HG03064 (cell line): ENCODE data around the gene ATP11A.
A peak's percentile ranks its signal among the peaks of the same experiment; 100 is the strongest.
"Not testable (repeated sequence)": the region's sequence is repeated elsewhere in the genome, so short reads cannot be mapped to it uniquely, and the experiment has no call there.

Source experiments
- ATAC-seq: cut with Tn5 transposase; IDR thresholded peaks from one replicate; pipeline ENCODE4 v1.9.1; 2021; ENCODE audit warnings: low read depth; ENCODE audit not compliant: unreplicated experiment

The ATP11A gene

DNA sequence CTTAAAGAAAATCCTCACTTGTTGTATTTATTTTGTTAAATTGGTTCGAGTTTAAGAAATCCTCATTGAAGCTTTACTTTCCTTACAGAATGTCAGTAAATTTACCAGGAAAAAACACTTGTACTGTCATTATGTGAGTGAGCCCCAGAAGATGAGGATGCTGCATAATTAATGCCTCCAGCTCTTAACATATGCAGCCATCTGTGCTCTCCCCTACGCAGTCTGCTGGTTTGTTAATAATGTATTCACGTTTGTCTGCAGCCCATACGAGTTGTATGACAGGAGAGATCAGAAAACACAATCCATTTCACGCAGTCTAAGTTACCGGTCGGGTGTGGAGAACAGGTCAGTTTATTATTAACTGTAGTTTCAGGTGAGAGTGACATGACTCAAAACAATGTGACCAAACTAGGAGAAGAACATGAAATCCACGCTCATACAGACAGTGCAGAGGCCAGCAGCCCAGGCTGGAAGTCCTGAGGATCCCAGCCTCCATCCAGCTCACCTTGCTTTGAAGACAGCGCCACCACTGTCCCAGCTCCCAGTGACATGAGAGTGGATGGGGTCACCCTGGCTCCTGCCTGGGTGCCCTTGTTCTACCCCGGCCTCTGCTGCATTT is 19.8 kb upstream of the ATP11A start:
- ATAC-seq = no peak

DNA sequence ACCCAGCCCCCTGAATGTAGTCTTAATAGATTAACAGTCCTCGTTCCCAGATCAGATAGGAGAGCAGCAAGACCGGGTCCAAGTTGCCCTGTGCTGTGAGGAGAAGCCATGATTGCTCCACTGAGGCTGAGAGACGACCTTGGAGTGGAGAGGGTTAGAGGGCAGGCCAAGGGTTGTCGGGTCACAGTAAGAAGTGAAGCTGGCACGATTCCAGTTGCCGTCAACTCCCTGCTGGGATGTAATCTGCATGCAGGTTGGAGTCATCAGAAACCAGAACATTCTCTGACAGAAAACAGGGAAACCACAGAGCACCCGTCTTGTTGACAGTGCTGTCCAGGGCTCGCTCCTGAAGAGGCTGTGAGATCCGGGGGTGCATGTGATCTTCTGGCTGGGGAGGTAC is 19.0 kb upstream of the ATP11A start:
- ATAC-seq = no peak

DNA sequence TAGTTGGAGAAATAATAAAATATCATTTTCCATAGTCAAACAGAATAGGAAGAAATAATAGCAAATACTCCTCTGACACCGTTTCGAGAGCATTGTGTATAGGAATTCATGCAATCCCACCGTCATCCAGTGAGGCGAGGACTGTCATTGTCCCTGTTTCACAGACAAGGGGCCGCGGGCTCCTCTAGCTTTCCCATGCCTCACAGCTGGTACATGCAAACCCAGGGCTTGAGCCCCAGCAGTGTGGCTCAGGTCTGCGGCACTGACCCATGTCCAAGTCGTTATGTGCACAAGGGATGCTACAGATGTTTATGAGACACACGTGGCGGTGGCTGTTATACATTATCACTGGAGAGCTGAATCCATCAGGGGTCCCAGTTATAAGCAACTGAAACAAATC is 18.5 kb upstream of the ATP11A start:
- ATAC-seq = no peak

DNA sequence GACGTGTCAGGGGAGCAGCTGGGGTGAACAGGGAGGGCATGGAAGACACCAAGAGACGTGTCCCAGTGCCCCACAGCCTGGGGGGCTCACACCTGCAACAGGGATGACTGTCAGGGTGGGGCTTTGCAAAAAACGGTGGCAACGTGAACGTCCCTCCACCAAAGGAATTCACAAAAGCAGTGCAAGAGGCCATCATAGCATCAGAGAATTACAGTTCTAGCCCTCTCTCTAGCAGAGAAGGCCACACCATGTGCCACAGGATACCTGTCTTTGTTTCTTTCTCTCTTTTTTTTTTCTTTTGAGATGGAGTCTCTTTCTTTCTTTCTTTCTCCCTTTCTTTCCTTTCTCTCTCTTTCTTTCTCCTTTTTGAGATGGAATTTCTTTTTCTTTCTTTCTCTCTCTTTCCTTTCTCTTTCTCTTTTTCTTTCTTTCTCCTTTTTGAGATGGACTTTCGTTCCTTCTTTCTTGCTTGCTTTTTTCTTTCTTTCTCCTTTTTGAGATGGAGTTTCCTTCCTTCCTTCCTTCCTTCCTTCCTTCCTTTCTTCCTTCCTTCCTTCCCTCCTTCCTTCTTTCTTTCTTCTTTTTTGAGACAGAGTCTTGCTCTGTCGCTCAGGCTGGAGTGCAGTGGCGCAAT is 17.1 kb upstream of the ATP11A start:
- no peak for ATAC-seq

DNA sequence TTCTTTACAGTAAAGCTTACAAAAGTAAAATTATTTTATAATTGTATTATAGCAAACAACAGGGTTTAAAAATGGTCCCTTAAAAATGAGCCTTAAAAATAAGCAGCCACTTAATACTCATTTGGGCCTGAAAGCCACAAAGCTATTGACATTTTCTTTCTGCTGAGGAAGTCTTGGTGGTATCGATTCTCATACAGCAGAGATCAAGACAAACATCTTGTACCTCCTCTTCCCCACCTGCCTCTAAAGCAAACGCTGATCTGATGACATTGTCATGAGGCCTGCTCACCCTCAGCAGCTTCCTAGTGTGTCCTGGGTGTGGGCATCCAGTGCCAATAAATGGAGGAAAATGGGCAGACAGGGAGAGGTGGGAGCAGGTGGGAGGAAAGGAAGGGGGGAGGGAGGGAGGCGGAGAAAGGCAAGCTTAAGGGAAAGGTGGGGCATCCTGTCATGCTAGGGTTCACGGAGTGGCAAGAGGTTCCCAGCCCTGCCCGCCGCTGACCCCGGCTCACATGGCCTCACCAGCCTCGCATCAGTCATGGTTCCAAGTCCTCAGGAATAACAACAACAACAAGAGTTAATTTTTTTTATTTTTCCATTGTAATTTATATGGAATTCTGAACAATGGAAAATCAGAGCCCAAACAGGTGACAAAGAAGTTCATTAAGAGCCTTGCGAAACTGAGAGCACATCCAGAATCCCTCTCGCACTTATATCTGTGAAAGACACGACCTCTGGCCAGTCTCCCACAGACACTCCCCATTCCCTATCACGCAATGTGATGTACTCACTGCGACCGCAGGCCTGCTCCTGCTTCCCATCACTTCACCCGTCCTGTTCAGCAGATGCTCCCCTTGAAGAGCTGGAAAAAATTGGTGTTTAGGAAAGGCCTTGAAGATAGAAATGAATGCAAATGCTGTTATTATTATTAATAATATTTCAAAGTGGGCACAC is 15.1 kb upstream of the ATP11A start:
- peak; percentile 61 for ATAC-seq

DNA sequence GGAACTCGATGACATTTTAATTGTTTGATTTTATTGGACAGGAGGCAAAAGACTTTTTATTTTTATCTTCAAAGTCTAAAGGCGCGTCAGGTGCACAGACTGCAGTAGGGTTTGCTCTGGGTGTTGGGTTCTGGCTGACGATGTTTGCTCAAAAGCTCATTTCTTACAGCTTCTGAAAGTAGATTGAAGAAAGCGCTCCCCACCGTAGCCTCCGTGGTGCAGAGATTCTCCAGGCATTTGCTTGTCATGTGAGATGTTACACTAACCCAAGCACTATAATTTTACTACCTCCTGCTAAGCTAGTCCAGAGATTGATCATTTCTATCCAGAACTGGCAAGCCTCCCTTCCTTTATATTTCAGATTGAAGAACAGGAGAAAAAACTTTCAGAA is 14.5 kb upstream of the ATP11A start:
- no peak for ATAC-seq

DNA sequence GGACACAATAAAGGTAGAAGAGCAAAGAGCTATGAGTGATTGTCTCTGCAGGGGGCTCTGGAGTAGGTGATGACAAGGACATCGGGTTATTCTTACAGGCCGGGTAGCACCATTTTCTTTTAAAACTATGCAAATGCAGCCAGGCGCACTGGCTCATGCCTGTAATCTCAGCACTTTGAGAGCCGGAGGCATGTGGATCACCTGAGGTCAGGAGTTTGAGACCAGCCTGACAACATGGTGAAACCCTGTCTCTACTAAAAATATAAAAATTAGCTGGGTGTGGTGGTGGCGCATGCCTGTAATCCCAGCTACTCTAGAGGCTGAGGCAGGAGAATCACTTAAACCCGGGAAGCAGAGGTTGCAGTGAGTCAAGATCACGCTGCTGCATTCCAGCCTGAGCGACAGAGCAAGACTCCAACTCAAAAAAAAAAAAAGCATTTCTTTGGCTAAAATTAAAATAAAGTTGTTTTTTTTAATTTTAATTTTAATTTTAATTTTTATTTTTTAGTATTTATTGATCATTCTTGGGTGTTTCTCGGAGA is 12.3 kb upstream of the ATP11A start:
- ATAC-seq = not testable (repeated sequence)

DNA sequence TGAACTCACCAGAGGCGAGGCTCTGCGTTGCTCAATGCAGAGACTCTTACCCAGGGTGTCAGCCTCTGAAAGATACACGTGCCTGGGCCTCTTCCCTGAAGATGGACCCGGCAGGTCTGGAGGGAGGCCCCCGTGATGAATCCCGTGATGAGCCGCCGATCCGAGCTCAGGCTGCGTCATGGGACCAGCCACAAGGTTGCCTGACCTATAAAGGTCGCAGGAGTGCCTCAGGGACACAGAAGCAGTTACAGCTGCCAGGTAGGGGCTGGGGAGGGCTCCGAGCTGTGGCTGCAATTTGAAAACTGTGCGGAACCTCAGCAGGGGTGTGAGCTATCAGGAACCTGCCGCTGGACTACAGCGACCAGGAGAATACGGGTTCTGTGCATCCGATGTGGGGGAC is 10.5 kb upstream of the ATP11A start:
- no peak for ATAC-seq

DNA sequence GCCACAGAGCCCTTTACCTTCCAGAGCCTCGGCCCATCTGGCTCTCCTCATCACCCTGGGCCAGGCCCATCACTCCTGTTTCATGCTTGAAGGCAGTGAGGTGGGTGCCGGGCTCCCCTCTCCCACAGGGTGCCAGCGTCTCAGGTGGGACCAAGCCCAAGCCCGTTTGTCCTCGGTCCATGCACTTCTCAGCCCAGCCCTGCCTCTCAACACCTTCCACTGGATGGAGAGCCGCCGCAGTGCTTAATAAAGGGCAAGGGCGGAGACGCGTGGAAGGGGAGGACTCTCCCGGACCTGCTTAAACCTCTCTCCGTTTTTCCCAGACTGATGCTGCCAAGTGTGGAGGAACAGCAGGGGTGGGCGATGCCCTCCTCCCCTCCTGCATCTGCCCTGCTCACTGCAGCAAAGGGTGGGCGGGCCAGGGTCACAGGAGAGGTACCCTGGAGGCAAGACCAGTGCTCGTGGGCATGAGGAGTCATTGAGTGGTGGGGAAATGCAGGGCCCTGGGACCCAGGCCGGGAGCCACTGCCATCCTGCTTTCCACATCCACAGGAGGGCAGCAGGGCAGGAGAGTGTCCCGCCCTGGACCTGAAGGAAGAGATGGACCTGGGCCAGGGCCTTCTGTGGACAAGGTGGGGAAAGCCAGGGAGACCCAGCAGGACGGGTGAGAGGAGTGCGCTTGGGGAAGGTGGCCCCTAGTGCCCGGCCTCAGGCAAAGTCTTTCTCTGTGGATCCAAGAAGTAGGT is 9.7 kb upstream of the ATP11A start:
- ATAC-seq = no peak

DNA sequence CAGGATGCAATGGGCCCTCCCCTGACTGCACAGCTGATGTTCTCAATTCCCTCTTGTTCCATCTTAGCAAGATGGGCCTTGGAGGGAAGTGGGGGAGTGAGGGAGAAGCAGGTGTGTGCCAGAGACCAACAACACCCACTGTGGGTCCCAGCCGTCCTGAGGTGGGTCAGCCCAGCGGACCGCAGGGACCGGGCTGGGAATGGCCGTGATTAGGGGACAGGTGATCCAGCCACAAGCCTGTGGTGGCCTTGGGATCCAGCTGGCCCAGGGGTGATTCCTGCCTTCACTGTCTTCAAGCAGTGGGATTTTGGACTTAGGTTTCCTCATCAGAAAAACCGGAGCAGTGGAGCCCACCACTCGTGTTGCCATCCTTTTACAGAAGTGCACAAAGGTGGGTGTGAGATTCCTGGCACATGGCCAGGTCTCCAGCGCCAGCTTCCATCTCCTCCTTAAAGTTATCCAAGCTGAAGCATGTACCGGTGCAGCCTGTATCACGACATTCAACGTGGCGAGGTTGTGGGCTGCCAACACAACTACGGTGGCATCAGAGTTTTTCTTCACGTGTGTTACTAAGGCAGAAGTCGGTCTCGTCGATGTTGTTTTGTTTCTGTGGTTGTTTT is 9.0 kb upstream of the ATP11A start:
- no peak for ATAC-seq

DNA sequence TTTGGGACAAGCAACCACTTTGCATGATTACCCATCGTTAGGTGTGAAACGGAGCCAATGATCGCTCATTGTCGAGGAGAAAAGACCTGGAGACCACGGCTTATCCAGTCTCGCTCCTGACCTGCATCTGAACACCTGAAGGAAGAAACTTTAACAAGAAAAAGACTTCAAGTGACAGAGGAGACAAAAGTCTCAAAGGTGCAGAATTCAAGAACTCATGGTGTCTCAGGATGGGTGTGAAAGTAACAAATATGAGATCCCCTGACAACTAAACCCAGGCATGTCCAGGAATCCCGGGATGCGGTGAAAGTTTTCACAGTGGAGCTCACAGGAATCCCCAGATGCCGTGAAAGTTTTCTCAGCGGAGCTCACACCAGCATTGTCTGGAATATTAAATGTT is 6.3 kb upstream of the ATP11A start:
- no peak for ATAC-seq

DNA sequence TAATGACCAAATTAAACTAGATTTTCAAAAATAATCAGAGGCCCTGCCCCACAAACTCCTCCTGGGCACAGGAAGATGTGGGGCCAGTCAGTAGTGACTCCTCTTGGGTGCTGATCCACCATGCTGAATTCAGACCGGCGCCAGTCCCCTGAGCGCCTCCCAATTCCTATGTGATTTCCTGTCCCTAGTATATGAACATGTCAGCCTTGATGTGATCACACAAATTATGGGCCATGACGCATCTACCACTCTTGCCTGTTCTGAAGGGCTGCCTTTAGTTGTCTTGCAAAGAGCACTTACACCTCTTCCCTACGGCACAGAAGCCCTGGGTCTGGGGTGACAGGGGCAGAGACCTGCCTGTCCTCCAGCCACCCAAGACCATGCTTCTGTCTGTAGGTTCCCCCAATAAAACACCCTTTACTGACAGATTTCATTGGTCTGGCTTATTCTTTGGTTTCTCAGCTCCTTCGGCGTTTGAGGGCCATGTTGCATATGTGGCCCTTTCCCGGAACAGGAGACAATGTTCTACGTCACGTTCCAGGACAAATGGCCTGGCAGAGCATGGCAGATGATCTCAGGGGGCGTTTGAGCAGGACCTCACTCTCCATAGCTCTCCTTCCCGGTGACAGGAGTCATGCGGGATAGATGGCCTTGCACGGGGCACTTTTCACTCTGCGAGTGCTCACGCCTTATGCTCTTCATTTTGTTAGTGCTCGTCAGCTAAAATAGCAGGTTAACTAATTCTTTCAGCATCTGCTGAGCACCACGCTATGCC is 5.6 kb upstream of the ATP11A start:
- ATAC-seq = no peak

DNA sequence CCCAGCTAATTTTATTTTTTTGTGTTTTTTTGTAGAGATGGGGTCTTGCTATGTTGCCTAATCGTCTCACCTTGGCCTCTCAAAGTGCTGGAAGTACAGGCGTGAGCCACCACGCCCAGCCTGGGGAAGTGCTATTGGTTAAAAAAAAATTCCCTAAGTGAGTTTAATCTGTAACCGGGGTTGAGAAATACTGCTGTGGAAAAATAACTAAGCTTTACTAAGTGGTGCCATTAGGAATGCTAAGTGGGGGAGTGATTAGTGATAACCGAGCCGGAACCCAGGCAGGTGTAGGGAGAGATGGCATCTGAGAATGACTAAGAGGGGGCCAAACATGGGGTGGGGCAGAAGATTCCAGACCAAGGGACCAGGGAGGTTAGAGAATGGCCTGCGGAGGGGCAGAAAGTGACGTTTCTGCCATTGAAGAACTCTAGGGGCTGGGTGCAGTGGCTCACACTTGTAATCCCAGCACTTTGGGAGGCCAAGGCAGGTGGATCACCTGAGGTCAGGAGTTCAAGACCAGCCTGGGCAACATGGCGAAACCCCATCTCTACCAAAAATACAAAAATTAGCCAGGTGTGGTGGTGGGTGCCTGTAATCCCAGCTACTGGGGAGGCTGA is 4.5 kb upstream of the ATP11A start:
- not testable (repeated sequence) for ATAC-seq

DNA sequence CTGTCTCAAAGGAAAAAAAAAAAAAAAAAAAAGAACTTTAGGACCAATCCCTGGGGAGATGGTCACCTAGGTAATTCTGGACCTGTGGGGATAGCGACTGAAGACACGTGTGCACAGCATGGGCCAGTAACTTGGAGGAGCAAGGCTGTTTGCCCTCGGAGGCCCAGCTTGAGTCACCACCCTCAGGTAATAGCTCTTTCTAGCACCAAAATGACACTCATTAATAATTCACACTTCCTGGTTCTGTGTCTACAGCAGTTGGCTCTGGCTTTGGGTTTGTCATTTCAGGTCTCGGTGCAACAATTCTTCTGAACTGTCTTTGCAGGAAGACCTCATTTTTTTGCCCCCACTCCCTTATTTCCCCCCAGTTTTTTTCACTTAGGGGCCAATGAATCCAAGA is 3.9 kb upstream of the ATP11A start:
- no peak for ATAC-seq

DNA sequence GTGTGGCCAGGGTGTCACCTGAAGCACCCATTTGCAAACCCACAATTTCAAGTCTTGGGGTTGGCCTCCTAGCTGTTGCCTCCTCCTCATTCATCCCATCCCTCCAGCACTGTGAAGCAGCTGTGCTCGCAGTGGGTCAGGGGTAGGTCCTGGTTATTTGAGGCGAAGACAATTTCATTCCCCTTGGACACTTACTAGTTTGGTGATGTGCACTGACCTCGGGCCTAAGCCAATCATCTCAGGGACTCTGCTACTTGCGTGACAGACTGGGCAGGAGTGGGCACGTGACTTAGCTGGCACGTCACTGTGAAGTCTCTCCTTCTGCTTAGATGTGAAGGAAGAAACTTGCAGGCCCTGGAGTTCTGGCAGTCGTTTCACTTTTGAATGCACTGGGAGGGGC is 3.5 kb upstream of the ATP11A start:
- ATAC-seq = no peak

DNA sequence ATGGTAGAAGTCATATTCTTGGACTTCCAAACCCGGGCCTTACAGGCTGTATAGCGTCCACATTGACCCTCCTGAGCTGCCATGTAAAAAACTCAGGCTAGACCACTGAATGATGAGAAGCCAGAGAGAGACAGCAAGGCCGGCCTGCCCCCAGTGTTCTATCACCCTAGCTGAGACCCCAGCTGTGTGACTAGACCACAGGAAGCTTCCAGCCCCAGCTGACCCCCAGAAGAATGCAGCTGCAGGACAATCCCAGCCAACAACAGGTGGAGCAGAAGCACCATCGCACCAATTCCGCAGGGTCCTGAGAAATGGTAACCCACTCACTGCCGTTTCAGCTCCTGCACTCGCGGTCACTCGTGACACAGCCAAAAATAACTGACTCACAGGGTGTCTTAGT is 2.9 kb upstream of the ATP11A start:
- ATAC-seq = no peak

DNA sequence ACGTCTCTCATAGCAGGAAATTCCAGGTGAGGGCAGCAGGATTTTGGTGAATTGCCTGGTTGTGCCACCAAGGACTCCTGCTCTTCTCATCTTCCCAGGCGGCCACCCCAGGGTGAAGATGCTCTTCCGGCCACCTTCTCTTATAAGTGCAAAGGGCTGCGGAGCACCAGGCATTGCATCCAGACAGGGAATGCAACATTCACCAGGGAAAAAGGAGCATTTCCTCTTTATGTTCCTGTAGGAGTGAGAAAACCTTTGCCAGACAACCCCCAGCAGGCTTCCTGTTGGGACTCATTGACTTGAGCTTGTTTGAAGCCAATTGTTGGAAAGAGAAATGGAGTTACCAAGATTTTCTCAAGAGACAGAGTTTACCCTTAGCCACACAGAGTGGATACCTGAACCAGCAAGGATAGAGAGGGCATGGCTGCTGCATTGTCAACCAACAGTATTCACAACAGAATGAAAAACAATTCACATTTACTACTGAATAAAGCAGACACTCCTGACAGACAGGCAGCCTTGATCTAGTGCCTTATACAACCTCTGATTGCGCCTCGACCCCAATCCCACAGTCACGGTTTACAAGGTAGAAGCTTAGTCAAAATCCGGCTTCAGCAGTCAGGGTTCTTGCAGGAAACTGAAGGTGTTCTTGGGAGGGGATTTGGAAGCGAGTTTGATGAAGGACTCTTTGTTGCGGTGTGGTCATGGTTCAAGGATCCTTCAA is 1.8 kb upstream of the ATP11A start:
- no peak for ATAC-seq

DNA sequence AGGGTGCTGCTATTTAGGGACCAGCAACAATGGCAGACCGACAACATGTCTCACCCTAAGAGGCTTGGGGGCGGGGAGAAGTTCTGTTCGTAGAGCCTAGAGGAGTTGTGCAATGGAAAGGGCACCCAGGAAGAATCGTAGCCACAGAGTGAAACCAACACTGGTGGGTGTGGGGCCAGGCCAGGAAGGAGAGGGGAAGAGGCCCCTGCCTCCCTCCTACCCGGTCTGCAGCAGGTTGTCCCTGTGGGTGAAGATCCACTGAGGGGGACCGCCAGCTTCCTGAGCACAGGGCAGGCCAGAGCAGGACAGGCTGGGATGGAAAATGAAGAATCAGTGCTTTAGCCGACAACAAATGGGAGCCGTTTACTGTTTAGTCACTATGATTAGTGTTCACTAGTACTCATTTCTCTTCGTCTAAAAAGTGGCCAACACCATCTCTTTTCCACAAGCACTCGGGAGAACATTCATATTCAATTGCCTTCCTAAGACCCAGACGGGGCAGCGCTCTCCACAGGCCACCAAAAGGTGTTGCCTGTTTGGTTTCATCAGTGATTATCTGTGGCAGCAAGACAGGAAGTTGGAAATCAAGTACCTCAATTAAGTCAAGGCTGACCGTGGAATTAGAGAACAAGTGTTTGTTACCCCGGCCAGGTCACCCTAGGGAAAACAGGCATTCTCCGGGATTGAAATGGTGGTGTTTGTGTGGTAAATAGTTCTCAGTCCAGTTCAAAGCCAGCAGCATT is 1.1 kb upstream of the ATP11A start:
- no peak for ATAC-seq
